Measurements from ENCODE around the gene DELE1.

- TF ChIP-seq, protein P1, sequence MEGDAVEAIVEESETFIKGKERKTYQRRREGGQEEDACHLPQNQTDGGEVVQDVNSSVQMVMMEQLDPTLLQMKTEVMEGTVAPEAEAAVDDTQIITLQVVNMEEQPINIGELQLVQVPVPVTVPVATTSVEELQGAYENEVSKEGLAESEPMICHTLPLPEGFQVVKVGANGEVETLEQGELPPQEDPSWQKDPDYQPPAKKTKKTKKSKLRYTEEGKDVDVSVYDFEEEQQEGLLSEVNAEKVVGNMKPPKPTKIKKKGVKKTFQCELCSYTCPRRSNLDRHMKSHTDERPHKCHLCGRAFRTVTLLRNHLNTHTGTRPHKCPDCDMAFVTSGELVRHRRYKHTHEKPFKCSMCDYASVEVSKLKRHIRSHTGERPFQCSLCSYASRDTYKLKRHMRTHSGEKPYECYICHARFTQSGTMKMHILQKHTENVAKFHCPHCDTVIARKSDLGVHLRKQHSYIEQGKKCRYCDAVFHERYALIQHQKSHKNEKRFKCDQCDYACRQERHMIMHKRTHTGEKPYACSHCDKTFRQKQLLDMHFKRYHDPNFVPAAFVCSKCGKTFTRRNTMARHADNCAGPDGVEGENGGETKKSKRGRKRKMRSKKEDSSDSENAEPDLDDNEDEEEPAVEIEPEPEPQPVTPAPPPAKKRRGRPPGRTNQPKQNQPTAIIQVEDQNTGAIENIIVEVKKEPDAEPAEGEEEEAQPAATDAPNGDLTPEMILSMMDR (IDR thresholded peaks at IDR 0.05; ENCODE audit: low read depth, low read length): no peak
- no peak for TF ChIP-seq POLR2A (IDR thresholded peaks at IDR 0.05; ENCODE audit: extremely low read depth, insufficient read length)
Measured at GRCh38 chr5:141986072-141986471, 62.4 kb downstream of the DELE1 start.

All from NB4 (cell line).